ENCODE data around the gene EBF3.

EBF3 gene, protein sequence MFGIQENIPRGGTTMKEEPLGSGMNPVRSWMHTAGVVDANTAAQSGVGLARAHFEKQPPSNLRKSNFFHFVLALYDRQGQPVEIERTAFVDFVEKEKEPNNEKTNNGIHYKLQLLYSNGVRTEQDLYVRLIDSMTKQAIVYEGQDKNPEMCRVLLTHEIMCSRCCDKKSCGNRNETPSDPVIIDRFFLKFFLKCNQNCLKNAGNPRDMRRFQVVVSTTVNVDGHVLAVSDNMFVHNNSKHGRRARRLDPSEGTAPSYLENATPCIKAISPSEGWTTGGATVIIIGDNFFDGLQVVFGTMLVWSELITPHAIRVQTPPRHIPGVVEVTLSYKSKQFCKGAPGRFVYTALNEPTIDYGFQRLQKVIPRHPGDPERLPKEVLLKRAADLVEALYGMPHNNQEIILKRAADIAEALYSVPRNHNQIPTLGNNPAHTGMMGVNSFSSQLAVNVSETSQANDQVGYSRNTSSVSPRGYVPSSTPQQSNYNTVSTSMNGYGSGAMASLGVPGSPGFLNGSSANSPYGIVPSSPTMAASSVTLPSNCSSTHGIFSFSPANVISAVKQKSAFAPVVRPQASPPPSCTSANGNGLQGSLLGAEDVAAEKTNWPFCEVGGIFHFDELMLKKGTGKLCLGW

DNA sequence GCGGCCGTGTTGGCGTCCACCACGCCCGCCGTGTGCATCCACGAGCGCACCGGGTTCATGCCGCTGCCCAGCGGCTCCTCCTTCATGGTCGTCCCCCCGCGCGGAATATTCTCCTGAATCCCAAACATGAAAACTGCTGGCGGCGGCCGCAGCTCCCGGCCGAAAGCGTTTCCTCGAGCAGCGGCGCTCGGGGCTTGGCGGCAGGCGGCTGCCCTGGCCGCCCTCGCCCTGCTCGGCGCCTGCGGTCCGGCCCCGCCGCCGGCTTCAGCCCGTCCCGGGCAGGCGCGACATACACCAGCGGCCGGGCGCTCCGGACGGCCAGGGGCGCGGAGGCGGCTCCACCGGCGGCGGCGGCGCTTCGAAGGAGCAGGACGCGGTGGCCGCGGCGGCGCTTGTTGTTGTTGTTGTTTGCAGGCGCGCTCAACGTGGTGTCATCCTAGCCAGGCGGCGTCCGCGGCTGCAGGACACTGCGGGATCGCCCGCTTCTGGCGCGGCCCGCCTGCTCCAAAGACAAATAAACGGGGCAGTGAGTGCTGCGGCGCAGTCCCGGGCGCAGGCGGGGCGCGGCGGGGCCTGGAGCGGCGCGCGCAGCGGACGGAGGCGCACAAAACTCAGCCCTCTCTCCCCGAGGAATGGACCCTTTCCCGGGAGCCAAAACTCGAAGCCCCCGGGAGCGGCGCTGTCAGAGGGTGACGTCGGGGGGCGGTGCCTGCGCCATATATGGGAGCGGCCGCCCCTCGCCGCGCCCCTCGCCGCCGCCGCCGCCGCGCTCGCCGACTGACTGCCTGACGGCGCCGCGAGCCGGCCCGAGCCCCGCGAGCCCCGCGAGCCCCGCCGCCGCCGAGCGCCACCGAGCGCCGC is at the start of gene EBF3:
Gene EBF3 (minus strand): TSS at position 634 of the 861 bp plus-strand sequence. CDS start 506 bp downstream, at position 128.
- DNase-seq = no peak

DNA sequence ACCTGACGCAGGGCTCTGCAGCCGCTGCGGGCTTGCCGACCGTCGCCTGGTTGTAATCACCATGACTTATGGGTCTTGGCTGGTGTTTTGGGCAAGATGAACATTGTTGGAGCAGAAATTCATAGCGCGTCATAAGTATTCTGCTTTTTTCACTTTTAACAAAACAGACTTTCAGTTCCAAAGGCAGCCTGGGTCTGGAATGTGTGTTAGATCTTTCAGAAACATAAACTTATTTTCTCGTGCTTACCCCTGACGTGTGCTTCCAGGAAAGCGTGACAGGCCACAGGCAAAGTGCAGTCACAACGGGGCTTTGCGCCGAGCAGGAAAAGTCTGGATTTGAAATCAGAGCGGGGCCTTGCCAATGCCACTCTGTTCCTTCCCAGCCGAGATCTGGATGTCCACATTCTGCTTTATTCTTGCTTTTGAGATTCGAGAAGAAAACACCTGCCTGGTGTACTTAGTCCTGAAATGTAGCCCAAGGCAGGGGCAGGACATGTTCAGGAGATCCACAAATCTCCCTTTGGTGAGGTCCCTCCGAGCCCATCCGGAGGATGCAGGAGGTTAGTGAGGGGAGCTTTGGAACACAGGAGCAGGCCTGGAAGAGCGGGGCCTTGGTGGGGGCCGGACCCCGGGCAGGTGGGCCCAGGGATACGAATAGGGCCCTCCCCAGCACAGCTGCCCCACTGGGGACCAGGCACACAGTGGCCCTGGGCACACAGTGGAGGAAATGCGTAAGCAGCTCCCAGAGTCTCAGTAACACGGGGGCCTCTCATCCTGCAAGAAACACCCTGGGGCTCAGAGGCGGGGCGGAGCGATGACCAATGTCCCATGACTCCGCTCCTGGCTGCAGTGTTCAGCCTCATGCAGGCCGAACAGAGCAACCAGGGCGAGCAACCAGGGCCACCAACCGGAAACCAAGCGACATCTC is 49.5 kb upstream of the EBF3 start:
- DNase-seq = no peak

DNA sequence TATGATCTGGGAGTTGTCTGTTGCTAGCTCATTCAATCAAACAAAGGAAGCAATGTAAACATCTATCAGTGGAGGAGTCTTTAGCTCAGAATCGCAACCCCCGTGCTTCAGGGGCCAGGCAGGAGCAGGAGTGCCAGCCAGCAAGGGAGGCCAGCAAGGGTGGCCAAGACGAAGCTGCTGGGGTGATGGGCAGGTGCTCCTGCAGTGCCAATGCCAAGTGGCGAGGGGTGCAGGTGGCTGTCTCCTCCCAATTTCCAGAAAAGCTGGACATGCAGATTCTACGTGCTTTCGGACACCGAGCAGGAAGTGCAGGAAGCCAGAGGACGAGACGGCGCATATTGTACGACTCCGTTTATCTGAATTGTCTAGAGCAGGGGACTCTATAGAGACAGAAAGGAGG is 48.1 kb upstream of the EBF3 start:
- no peak for DNase-seq

DNA sequence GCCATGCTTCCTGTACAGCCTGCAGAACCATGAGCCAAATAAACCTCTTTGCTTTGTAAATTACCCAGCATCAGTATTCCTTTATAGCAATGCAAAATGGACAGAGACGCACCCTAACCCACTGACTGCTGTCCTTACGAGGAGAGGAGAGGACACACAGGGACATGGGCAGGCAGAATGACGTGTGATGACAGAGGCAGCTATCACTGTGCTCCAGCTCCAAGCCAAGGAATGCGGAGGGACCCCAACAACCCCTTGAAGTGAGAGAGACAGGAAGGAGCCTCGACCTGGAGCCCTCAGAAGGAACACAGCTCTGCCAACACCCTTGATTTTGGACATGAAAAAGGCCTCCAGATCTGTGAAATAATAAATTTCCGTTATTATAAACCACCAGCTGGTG is 46.6 kb upstream of the EBF3 start:
- DNase-seq = no peak

DNA sequence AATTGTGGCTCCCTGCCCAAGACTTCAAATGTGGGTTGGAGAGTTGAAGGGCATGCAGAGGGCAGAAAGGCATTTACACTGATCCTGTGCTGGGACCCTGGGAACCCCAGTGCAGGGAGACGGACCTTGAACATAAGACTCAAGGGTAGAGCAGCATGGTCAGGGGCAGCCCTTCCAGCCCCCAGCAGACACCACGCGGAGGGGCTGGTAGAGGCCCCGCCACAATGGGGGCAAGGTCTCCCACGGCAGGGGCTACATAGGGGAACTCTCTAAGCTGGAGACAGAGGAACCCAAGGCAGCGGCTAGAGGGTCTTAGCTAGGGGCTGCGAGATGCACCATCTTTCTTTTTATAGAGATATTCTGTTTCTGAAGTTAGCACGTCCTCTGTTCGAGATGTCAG is 45.2 kb upstream of the EBF3 start:
- DNase-seq = no peak

DNA sequence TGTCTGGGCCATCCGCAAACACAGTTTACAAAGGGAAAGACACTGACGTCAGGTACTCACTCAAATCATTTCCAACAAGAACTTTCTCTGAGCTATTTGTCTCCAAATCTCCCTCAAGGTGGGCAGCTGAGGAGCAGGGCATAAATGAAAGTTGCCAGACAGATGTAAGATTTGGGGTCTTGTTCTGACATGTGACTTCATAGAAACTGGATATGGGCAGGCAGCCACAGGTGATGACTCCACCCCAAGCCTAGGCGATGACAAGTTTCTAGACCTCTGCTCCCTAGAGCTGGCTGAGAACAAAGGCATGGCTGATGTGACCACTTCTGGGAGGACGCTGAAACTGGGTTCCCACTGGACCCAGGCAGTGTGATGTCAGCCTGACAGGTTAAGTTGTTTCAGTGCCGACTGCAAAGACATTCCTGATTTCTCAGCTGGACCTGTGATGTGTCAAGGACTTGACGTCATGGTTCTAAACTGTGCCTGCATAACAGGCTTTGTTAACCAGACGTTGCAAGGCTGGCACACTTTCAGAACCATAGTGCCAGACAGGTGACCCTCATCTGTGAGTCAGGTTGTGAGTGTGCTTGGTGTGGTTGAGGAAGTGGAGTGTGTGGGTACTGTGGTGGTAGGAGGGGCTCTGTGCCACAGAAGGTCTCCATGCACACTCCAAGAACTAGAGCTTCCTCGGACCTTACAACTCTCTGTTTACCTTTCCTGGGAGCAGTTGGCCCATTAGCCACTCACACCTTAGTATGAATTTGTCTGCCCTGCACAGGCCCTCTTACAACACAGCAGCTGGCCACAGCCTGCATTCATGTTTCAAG is 39.9 kb upstream of the EBF3 start:
- DNase-seq = no peak

DNA sequence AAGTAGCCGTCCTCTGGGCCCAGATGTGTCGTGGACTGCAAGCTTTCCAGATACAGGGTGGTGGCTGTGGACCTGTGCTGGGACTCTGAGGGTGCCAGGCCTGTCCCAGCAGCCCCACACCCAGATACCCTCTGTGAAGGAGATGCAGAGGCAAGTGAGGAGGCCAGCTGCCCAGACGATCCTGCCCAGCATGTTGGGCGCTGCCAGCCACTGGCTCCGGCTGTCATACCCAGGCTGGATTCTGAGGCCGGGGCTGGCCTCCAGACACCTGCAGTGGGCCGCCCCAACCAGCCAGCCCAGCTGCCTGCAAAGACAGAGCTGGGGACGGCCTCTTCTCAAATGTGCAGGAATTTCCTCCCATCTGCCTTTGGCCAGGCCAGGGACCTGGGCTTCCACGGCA is 39.1 kb upstream of the EBF3 start:
- no peak for DNase-seq

DNA sequence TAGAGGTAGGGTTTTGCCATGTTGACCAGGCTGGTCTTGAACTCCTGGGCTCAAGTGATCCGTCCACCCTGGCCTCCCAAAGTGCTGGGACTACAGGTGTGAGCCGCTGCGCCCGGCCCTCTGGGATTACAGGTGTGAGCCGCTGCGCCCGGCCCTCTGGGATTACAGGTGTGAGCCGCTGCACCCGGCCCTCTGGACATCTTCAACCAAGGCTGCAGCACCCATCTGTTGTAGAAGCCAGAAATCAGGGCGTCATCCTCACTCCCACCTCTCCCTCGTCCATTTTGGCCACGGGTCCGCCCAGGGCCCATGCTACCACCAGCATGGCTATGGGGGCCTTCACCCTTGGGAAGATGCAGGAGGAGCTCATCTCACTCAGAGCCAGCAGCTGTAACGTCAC is 38.5 kb upstream of the EBF3 start:
- no peak for DNase-seq

DNA sequence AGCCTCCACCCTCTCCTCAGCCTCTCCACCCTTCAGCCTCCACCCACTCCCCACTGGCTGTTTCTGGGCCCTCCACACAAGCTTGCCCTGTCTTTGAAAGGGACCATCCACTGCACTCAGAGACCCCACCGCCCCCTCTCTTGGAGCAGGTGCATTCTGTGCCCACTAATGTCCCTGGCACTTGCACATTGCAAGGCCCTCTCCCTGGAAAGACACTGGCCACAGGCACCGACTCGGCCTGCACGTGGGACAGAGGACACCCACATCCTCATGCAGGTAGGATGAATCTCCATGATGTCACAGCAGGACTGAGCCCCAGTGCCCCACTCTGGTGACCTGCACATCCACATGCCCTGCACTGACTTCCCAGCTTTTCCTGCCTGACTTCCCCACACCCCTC is 36.8 kb upstream of the EBF3 start:
- no peak for DNase-seq

DNA sequence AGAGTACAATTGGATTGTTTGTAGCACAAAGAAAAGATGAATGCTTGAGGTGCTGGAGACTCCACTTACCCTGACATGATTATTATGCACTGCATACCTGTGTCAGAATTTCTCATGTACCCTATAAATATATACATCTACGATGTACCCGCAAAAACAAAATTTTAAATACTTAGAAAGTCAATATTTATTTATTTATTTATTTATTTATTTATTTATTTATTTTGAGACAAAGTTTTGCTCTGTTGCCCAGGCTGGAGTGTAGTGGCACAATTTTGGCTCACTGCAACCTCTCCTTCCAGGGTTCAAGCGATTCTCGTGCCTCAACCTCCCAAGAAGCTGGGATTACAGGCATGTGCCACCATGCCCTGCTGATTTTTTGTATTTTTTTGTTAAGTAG is 35.1 kb upstream of the EBF3 start:
- no peak for DNase-seq

DNA sequence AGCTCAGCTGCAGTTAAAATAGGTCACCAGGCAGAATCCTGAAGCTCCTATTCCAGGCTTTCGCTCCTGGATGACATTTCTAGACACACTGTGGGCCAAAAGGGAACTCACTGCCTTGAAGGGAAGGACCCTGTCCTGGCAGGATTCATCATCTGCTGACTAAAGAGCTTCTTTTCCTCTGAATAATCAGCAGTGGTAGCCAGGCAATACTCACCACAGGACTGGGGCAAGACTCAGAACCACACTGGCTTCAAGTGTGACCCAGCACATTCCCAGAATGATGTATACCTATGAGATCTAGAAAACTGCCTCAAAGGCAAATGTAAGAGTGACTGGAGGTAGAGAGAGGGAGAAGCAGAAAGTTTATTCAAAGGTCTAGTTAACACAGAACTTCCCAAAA is 29.5 kb upstream of the EBF3 start:
- no peak for DNase-seq

DNA sequence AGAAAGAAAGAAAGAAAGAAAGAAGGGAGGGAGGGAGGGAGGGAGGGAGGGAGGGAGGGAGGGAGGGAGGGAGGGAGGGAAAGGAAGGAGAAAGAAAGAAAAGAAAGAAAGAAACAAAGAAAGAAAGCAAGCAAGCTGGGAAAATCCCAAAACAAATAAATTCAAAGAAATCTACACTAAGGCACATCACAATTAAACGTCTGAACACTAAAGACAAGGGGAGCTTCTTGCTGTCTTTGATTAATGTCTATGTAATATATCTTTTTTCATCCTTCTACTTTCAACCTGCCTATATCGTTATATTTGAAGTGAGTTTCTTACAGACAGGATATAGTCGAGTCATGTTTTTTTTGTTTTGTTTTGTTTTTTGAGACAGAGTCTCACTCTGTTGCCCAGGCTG is 28.3 kb upstream of the EBF3 start:
- no peak for DNase-seq

DNA sequence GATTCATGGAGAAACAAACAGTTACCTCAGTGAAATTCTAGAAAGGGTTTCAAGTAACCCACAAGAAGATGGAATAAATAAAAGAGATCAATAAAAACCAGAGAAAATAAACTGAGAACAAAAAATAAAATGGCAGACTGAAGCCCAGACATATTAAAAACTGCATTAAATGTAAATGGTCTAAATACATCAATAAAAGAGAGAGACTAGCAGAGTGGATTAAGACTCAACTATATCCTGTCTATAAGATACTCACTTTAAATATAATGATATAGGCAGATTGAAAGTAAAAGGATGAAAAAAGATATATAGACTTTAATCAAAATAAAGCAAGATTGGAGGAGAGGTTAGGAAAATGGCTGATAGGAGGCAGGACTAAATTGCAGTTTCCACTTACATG is 18.8 kb upstream of the EBF3 start:
- DNase-seq = no peak

DNA sequence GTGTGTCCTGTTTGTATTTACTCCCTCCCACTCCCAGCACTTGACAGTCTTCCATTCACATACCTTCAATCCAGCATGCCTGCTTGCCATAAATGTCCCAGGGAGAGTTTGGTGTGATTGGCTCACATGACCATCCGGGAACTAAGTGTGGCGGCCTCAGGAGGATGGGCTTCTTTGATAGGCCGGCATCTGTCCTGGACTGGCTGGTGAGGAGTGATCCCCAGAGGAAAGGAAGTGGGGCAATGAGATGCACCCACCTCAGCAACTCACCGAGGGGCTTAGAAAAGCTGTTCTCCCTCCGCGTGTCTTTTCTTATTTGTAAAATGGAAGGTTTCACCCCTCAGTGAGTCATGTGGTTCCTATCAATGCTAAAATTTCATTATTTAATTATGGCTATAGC is 14.9 kb upstream of the EBF3 start:
- DNase-seq = no peak

DNA sequence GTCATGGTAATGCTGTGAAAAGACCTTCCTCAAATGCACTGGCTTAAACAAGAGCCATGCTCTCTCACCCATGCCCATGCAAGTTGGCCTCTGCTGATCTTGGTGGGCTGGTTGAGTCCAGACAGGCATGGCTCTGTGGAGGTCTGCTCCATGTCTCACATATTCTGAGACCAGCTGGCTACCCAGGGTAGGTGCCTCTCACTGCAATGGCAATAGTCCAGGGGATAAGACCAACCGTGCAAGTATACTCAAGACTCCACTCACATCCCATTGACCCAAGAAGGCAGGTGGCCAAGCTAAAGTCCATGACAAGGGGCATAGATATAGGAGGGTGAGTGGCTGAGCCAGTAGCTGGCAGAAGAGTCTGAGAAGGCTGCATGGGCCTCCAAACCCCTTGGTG is 14.2 kb upstream of the EBF3 start:
- DNase-seq = no peak

DNA sequence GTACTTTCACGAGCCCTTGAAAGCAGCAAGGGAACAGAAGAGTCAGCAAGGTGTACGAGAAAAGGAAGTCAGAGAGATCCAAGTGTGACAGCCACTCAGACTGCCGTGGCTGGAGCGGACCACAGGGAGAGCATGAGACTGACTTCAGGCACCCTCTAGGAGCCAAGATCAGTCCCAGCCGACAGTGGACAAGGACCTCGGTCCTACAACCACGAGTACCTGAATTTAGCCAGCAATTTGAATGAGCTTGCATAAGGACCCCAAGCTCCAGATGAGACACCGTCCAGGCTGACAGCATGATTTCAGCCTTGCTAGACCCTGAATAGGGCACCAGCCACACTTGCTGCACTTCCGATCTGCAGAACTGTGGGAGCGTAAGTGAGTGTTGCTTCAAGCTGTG is 13.7 kb upstream of the EBF3 start:
- DNase-seq = no peak

DNA sequence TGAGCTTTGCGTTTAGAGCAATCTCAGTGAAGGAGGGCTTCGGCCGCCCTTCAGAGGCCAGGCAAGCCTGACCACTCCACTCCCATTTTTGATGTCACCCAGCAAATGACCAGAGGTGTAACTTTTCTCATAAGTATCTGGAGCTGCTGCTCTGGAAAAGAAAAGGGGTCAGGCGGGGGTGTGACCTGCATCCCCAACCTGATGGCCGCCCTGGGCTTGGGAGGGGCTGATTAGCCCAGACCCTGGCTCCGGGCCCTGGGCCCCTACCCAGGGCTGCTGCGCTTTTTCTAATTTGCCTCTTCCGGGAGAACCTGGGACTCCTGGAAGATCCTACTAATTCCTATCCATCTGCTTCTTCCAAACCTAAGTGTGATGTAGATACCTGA is 9.6 kb upstream of the EBF3 start:
- DNase-seq = no peak

DNA sequence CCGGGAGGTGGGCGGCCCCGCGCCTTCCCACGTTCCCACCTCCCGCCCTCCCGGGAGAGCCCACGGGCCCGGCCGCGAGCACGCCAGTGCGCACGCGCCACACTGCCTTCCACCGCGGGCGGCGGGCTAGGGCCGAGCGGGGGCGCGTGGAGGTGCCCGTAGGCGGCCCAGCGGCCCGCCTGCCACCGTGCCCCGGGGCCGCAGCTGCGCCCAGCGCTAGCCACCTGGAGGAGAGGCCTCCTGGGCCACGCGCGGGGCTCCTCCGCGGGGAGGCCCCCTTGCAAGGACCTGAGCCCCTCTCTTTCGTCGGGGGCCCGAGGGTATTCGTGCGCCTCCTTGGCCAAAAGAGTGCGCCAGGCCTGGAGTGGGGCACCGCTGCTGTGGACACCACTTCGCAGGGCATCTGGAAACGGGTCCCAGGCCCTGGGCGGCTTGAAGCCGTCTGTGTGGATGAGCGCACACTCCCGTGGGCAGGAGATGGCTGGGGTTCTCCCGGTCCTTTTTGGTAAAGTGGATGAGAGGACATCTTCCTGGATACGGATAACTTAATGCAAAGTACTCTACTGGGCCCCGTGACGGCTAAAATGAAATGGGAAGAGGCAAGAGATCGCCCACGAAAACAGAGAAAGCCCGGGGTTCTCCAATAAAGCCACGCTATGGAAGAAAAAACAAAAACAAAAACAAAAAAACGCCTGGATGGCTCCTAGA is 9.0 kb upstream of the EBF3 start:
- no peak for DNase-seq

DNA sequence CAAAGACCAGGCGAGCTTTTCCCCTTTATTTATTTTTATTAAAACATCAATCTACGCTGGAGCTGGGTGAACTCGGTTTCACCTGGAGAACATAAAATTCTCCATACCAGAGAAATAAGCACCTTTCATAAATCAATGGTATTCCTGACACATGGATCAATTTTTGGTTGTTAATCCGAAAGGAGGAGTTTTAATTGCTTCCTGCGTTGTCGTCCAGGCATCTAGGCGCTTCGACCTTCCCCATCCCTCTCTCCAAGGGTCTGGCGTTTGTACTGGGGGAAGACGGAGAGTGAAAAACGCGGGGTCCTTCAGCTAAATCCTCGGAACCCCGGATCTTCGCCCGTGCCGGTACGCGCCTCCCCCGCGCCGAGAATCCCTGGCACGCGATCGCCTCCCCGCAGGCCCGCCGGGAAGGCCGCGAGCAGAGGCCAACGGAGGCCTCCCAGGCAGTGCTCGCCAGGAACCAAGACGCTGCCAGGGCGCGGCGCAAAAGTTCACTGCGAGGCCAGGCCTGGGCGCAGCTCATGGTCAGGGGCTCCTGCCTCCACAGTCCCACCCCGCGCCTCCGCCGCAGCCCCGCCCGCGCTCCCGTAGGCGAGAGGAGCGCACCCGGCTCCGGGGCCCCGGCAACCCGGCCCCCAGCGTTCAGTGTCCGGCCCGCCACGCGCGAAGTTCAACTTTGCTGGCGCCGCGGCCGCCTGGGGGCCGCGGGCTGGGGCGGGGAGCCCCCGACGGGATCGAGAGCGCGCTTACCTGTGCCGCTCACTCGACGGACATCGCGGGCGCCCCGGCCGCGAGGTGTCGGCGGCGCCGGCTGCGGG is 8.3 kb upstream of the EBF3 start:
- DNase-seq = no peak
